ENCODE data around the gene NFYA.

DNA sequence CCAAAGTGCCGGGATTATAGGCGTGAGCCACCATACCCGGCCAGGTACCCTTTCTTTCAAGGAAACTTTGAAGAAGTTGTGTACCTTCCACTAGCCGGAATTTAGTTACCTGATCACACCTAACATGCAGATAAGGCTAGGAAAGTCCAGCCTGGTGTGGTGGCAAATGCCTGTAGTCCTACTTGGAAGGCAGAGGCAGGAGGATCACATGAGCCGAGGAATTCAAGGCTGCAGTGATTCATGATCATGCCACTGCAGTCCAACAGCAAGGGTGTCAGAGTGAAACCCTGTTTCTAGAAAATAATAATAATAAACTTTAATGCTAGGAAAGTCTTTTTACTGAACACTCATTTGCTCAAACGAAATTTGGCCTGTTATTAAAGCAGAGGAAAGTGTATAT, 21.0 kb downstream of the NFYA start:
- TF ChIP-seq, protein P1, sequence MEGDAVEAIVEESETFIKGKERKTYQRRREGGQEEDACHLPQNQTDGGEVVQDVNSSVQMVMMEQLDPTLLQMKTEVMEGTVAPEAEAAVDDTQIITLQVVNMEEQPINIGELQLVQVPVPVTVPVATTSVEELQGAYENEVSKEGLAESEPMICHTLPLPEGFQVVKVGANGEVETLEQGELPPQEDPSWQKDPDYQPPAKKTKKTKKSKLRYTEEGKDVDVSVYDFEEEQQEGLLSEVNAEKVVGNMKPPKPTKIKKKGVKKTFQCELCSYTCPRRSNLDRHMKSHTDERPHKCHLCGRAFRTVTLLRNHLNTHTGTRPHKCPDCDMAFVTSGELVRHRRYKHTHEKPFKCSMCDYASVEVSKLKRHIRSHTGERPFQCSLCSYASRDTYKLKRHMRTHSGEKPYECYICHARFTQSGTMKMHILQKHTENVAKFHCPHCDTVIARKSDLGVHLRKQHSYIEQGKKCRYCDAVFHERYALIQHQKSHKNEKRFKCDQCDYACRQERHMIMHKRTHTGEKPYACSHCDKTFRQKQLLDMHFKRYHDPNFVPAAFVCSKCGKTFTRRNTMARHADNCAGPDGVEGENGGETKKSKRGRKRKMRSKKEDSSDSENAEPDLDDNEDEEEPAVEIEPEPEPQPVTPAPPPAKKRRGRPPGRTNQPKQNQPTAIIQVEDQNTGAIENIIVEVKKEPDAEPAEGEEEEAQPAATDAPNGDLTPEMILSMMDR (IDR thresholded peaks at IDR 0.05 in 2 of 3, conservative IDR thresholded peaks at IDR 0.05 in 1 of 3; ENCODE audit: borderline replicate concordance in 1 of 3, insufficient read depth in 1 of 3, low read depth in 2 of 3, low read length in 2 of 3) = no peak
- no peak for TF ChIP-seq POLR2AphosphoS5 (IDR thresholded peaks at IDR 0.05; ENCODE audit: low read depth, low read length)

Measured in HCT116 (cell line).